Activated CD4-positive, alpha-beta T cell treated with anti-CD3 and anti-CD28 coated beads, Interleukin-2, amount 50 U/mL, for 4 hours (primary cell): ENCODE measurements around the gene CYYR1.

Experiments
- DNase-seq, 2 experiments: peaks; one replicate each; pipeline ENCODE4 v3.0.0-alpha.2; 2020

The CYYR1 gene

GRCh38 chr21:26423511-26423910 is 149.6 kb downstream of the CYYR1 start:
- DNase-seq = no peak

- DNase-seq = no peak
Measured at GRCh38 chr21:26422706-26423105, 150.4 kb downstream of the CYYR1 start.

- DNase-seq = no peak
Measured at GRCh38 chr21:26422138-26422537, 150.9 kb downstream of the CYYR1 start.

GRCh38 chr21:26421724-26422123 is 151.4 kb downstream of the CYYR1 start:
- no peak for DNase-seq
